ENCODE measurements around the gene CFAP97D1. TPM values are rescaled to one million over a fixed set of nuclear protein-coding genes. Genes with fewer than 3 reads are reported as not detected.

CFAP97D1 gene
- total and polyA plus RNA-seq, 10 of the 15 experiments (the other 5 are each of a cell fraction or from before 2014, with no cell fraction given) = 0.13 TPM; not detected in 9

DNA sequence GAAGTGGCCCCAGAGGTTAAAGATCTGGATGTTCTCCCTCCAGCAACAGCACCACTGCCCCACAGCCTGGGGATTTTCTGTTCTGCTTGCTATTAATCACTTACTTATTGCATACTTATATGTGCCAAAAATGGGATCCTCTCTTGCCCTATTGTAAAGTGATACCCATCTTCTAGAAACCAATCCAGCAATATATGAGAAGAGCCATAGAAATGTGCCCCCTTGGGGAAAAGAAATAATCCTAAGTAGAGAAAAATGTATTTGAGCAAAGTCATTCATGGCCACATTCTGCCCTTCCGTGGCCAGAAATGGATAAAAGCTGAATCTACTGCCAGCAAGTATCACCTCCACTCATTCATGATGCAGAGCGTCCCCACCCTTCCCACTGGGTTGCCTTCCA is 42.5 kb upstream of the CFAP97D1 start:
- no peak for ATAC-seq
- peaks cover 0 to 4% of the 10 kb centered on the region in 2 experiments; a peak in 2 of 4 replicates for H3K27me3 ChIP-seq (replicated peaks in 1 of 2; ENCODE audit: control insufficient read depth in 2 of 2, insufficient read depth in 2 of 2, low read length in 1 of 2)
- no TSS peak for BruUV-seq (replicated peaks)
- ChIA-PET RAD21 (ENCODE audit: unreplicated experiment) (no interaction called here), SMC1A (ENCODE audit: uncharacterized antibody, unreplicated experiment) (no interaction called here), POLR2A (no interaction called here), CTCF (interaction anchor here (1.0 kb wide), 1 partner anchor 44 kb away, joined by 3 read pairs; no protein-coding TSS in a partner anchor)
- H3K36me3 ChIP-seq (ENCODE audit: control insufficient read depth in 2 of 2, insufficient read depth in 2 of 2, low read length in 1 of 2) = no peaks in the 10 kb centered on the region
- no peak overlapping the region for H3K27ac ChIP-seq (ENCODE audit: control insufficient read depth, insufficient read depth)
- in situ Hi-C loops (cut with MboI) (no loop called here), intact Hi-C loops (cut with micrococcal nuclease; ENCODE audit: unreplicated experiment) (no loop called here)
- no peaks in the 10 kb centered on the region for H3K4me1 ChIP-seq (ENCODE audit: control insufficient read depth, insufficient read depth, low read length)
- H3K9ac ChIP-seq (ENCODE audit: control insufficient read depth, insufficient read depth, low read length) = no peak overlapping the region
- H3K79me2 ChIP-seq (ENCODE audit: control insufficient read depth, insufficient read depth, low read length) = no peaks in the 10 kb centered on the region
- H4K20me1 ChIP-seq (ENCODE audit: control insufficient read depth, insufficient read depth) = no peaks in the 10 kb centered on the region
- DNase-seq (ENCODE audit: low read depth, low spot score) = no peak
- 16% methylated on average over 2 of the region's 2 CpGs for WGBS (ENCODE audit: insufficient coverage, insufficient replicate concordance, low lambda C conversion rate, missing lambda C conversion rate)
- H3K4me3 ChIP-seq = no peak overlapping the region
- no peak overlapping the region for H3K4me2 ChIP-seq (ENCODE audit: control insufficient read depth, insufficient read depth)
- no peak for FAIRE-seq
- TF ChIP-seq, protein P1, sequence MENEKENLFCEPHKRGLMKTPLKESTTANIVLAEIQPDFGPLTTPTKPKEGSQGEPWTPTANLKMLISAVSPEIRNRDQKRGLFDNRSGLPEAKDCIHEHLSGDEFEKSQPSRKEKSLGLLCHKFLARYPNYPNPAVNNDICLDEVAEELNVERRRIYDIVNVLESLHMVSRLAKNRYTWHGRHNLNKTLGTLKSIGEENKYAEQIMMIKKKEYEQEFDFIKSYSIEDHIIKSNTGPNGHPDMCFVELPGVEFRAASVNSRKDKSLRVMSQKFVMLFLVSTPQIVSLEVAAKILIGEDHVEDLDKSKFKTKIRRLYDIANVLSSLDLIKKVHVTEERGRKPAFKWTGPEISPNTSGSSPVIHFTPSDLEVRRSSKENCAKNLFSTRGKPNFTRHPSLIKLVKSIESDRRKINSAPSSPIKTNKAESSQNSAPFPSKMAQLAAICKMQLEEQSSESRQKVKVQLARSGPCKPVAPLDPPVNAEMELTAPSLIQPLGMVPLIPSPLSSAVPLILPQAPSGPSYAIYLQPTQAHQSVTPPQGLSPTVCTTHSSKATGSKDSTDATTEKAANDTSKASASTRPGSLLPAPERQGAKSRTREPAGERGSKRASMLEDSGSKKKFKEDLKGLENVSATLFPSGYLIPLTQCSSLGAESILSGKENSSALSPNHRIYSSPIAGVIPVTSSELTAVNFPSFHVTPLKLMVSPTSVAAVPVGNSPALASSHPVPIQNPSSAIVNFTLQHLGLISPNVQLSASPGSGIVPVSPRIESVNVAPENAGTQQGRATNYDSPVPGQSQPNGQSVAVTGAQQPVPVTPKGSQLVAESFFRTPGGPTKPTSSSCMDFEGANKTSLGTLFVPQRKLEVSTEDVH (IDR thresholded peaks at IDR 0.05; ENCODE audit: low read depth, partially characterized antibody) = no peak
- TF ChIP-seq SIX5 (IDR thresholded peaks at IDR 0.05; ENCODE audit: low read depth, low read length, severe bottlenecking) (no peak), CHD4 (IDR thresholded peaks at IDR 0.05) (no peak), MYB (IDR thresholded peaks at IDR 0.05; ENCODE audit: borderline replicate concordance, low read depth, low read length) (no peak), TBL1XR1 (IDR thresholded peaks at IDR 0.05; ENCODE audit: low read depth, low read length) (no peak), PAX8 (IDR thresholded peaks at IDR 0.05) (no peak), PAX5 (IDR thresholded peaks at IDR 0.05; ENCODE audit: borderline replicate concordance, low read depth, low read length) (no peak)
- TF ChIP-seq, protein P2, sequence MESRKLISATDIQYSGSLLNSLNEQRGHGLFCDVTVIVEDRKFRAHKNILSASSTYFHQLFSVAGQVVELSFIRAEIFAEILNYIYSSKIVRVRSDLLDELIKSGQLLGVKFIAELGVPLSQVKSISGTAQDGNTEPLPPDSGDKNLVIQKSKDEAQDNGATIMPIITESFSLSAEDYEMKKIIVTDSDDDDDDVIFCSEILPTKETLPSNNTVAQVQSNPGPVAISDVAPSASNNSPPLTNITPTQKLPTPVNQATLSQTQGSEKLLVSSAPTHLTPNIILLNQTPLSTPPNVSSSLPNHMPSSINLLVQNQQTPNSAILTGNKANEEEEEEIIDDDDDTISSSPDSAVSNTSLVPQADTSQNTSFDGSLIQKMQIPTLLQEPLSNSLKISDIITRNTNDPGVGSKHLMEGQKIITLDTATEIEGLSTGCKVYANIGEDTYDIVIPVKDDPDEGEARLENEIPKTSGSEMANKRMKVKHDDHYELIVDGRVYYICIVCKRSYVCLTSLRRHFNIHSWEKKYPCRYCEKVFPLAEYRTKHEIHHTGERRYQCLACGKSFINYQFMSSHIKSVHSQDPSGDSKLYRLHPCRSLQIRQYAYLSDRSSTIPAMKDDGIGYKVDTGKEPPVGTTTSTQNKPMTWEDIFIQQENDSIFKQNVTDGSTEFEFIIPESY (IDR thresholded peaks at IDR 0.05) = no peak
- TF ChIP-seq, protein P3, sequence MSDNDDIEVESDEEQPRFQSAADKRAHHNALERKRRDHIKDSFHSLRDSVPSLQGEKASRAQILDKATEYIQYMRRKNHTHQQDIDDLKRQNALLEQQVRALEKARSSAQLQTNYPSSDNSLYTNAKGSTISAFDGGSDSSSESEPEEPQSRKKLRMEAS (IDR thresholded peaks at IDR 0.05; ENCODE audit: low read depth, low read length) = no peak
- TF ChIP-seq, protein P4, sequence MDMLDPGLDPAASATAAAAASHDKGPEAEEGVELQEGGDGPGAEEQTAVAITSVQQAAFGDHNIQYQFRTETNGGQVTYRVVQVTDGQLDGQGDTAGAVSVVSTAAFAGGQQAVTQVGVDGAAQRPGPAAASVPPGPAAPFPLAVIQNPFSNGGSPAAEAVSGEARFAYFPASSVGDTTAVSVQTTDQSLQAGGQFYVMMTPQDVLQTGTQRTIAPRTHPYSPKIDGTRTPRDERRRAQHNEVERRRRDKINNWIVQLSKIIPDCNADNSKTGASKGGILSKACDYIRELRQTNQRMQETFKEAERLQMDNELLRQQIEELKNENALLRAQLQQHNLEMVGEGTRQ (IDR thresholded peaks at IDR 0.05; ENCODE audit: borderline replicate concordance, low read depth, low read length) = no peak
- H3K9me3 ChIP-seq (replicated peaks; ENCODE audit: control insufficient read depth, insufficient read depth, low read length) = no peaks in the 10 kb centered on the region; the same call in 2 of the 3 replicates
- no peak overlapping the region for H2AFZ ChIP-seq (ENCODE audit: control insufficient read depth, low read depth, low read length)

Data from GM12878 (cell line).